Cardiac fibroblast (primary cell): ENCODE data around the gene GPR21.

Source experiments
- DNase-seq, 2 donors: peaks; one replicate each; pipeline versions ENCODE4 v3.0.0 to v3.0.0-alpha.2; 2010; ENCODE audit warnings: low read depth in 2 of 2
- H3K4me3 ChIP-seq, 2 donors: replicated peaks in 1 of 2; 1 replicate in 1 of 2; 2 replicates in 1 of 2; pipeline ENCODE4 v1.5.1; 2011; ENCODE audit warnings: low read depth in 2 of 2, low read length in 2 of 2, mild to moderate bottlenecking in 2 of 2, moderate library complexity in 1 of 2
- TF ChIP-seq, protein P1 (sequence below): IDR thresholded peaks from one replicate; pipeline ENCODE4 v1.5.1; 2011; ENCODE audit warnings: low read depth, mild to moderate bottlenecking, low read length, inconsistent platforms

Gene GPR21

DNA sequence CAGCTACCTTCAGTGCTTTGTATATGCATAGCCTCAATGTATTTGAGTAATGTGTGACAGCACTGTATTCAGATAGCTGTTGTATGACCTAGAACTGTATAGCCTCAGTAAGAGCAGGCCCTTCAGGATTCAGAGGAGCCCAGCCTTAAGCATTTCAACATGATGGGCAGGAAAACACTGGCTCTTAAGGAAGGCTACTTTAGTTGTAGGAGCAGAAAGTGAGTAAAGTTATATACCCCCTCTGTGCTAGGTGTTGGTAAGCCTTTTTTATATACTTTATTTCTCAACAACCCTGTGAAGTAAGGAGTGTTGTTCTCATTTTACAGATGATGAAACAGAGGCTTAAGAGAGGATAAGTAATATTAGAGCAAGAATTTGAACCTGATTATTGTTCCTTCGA lies 1.5 kb upstream of the GPR21 start:
- DNase-seq, result no peak
- no peak overlapping the region for H3K4me3 ChIP-seq
- TF ChIP-seq, protein P1, sequence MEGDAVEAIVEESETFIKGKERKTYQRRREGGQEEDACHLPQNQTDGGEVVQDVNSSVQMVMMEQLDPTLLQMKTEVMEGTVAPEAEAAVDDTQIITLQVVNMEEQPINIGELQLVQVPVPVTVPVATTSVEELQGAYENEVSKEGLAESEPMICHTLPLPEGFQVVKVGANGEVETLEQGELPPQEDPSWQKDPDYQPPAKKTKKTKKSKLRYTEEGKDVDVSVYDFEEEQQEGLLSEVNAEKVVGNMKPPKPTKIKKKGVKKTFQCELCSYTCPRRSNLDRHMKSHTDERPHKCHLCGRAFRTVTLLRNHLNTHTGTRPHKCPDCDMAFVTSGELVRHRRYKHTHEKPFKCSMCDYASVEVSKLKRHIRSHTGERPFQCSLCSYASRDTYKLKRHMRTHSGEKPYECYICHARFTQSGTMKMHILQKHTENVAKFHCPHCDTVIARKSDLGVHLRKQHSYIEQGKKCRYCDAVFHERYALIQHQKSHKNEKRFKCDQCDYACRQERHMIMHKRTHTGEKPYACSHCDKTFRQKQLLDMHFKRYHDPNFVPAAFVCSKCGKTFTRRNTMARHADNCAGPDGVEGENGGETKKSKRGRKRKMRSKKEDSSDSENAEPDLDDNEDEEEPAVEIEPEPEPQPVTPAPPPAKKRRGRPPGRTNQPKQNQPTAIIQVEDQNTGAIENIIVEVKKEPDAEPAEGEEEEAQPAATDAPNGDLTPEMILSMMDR, result no peak

DNA sequence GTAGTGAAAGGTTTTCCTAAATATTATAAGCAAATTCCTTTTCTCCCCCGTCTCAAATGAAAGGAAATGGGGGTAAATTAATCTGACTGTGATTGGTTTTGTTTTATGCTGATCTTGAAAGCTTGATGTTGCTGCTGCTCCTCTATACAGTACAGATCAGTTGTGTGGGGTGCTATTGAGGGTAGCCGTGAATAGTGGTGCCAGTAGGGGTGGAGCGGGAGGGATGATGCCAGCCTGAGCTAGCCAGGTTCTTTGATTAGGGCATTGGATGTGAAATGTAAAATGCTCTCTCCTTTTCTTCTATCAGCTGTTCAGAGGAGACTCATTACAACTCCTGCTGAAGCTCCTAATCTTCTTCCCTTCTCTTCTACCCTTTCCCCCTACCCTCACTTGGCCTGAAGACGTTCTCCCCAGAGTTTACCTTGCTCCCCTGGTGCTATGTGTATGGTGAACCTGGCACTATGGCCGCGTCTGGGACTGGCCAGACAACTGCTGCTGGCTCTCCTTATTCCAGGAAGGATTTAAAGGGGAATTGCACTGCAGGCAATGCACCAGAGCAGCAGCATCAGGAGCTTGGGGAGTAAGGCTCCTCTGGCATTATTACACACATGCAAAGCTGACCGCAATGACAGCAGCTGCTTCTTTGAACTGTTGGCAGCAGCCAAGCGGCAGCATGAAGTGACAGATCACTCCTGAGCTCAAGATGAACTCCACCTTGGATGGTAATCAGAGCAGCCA lies 566 bp downstream of the GPR21 start:
- peak in 1 of 2 donors; percentile 49 for DNase-seq
- no peak overlapping the region for H3K4me3 ChIP-seq
- TF ChIP-seq, protein P1, result no peak

DNA sequence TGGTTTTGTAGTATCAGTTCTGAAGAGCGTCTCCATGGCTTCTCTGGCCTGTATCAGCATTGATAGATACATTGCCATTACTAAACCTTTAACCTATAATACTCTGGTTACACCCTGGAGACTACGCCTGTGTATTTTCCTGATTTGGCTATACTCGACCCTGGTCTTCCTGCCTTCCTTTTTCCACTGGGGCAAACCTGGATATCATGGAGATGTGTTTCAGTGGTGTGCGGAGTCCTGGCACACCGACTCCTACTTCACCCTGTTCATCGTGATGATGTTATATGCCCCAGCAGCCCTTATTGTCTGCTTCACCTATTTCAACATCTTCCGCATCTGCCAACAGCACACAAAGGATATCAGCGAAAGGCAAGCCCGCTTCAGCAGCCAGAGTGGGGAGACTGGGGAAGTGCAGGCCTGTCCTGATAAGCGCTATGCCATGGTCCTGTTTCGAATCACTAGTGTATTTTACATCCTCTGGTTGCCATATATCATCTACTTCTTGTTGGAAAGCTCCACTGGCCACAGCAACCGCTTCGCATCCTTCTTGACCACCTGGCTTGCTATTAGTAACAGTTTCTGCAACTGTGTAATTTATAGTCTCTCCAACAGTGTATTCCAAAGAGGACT lies 1.5 kb downstream of the GPR21 start:
- DNase-seq, result no peak
- no peak overlapping the region for H3K4me3 ChIP-seq
- TF ChIP-seq, protein P1, result no peak

DNA sequence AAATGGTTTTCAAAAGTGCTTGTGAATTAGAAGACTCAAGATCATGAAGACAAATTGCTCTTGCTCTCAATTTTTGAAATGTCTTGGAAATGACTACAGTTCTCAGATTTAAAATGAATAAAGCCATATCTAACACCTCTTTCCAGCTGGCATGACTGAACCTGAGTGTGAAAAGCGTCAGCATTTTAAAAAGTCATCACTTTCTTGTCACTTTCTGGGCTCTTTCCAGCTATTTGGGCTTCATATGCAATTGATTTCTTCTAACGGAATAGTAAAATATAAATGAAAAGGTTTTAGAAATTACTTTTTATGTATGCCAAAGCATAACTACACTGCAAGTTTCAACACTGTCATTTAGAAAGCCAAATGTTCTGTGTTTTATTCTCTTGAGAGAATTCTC lies 2.3 kb downstream of the GPR21 start:
- no peak overlapping the region for H3K4me3 ChIP-seq
- TF ChIP-seq, protein P1, result no peak
- DNase-seq, result no peak

DNA sequence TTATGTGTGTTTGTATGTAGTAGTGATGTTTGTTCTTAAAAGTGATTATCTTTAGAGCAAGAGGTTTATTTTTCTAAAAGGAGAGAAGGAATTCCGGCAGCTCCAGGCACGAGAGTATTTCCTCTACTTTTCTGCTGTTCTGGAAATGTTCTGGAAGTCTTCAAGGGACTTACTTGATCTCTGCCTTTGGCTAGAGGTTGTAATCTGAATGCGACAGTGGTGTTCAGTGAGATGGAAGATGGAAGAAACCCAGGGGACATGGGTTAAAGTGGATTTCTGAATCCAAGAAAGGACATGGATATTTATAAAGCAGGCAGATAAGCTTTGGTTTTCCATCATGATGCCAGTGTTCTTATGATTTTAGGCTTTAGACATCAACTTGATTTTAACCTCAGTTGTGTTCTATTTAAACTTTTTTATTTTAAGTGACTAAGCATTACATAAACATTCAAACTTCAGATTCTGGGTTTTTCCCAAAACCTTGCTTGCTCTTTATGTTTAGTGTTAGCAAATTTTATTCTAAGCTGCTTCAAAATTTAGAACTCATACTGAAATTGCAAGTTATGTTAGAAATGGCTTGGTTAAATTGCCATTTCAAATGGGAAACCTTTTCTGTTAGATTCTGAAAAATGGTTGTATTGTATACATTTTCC lies 3.6 kb downstream of the GPR21 start:
- DNase-seq, result peak in 1 of 2 donors; percentile 41
- TF ChIP-seq, protein P1, result no peak
- H3K4me3 ChIP-seq, result no peak overlapping the region

DNA sequence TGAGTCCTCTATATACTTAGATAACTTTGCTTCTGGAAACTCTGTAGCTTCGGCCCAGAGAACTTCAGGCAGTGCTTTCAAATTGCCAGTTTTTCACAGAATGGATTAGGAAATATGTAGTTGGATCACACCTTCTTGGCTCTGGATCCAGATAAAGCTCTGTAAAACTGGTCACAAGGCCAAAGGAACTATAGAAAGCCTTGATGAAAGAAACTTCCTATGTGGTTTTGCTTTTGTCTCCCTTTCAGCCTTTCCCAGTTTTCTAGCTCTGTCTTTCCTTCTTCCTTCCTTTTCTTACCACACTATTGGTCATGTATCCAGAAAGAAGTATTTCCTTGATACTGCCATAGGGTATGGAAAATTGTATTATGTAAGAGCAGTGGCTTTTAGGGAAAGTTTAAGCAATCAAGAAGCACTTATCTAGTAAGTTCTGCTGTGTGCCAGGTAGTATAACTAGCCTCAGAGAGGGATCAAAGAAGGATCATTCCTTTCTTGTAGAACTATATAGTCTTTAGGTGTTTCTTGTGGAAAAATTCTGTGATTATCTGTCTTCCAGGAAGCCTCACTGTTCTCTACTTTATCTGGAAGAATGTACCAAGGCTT lies 6.3 kb downstream of the GPR21 start:
- TF ChIP-seq, protein P1, result no peak
- H3K4me3 ChIP-seq, result no peak overlapping the region
- peak in 1 of 2 donors; percentile 60 for DNase-seq
